OCI-LY1 (cell line): Measurements from ENCODE around the gene DACH1.

Experiments
- H2AFZ ChIP-seq: fragments of 200-600 bp; sonication (generic), shearing (Covaris generic); 2 replicates; pipeline ENCODE4 v1.6.0; 2014; ENCODE audit warnings: antibody characterized with exemption, mild to moderate bottlenecking, low read length
- H3F3A ChIP-seq: fragments of 200-600 bp; sonication (generic), shearing (Covaris generic); 2 replicates; pipeline ENCODE4 v1.6.0; 2014; ENCODE audit warnings: mild to moderate bottlenecking, antibody characterized with exemption, low read length, moderate library complexity; ENCODE audit not compliant: insufficient read depth
- H3K27ac ChIP-seq: fragments of 200-600 bp; sonication (generic); 2 replicates; pipeline ENCODE4 v1.5.1; 2014; ENCODE audit warnings: low read length, mixed run types, mild to moderate bottlenecking, low read depth; ENCODE audit not compliant: poor library complexity, severe bottlenecking
- H3K27me3 ChIP-seq: fragments of 200-600 bp; sonication (generic); 2 replicates; pipeline ENCODE4 v1.6.0; 2014; ENCODE audit warnings: antibody characterized with exemption, mild to moderate bottlenecking, low read length, moderate library complexity; ENCODE audit not compliant: insufficient read depth
- H3K36me3 ChIP-seq: fragments of 200-600 bp; sonication (generic); 2 replicates; pipeline ENCODE4 v1.6.1; 2014; ENCODE audit warnings: mild to moderate bottlenecking, antibody characterized with exemption, low read length, moderate library complexity, mixed read lengths; ENCODE audit not compliant: insufficient read depth
- H3K4me1 ChIP-seq: fragments of 200-600 bp; sonication (generic); 2 replicates; pipeline ENCODE4 v1.5.1; 2014; ENCODE audit warnings: mild to moderate bottlenecking, low read length, moderate library complexity; ENCODE audit not compliant: insufficient read depth, severe bottlenecking
- H3K4me2 ChIP-seq: fragments of 200-600 bp; sonication (generic), shearing (Covaris generic); 2 replicates; pipeline ENCODE4 v1.6.1; 2014; ENCODE audit warnings: low read length
- H3K4me3 ChIP-seq: fragments of 200-600 bp; sonication (generic); 2 replicates; pipeline ENCODE4 v1.5.1; 2014; ENCODE audit warnings: low read length, low read depth, mild to moderate bottlenecking, mixed read lengths; ENCODE audit not compliant: poor library complexity, severe bottlenecking
- H3K79me2 ChIP-seq: fragments of 200-600 bp; shearing (Covaris generic); 2 replicates; pipeline ENCODE4 v1.6.1; 2016; ENCODE audit warnings: mixed run types, low read length, mixed read lengths; ENCODE audit not compliant: insufficient read depth
- H3K9ac ChIP-seq: fragments of 200-600 bp; sonication (generic), shearing (Covaris generic); 2 replicates; pipeline ENCODE4 v1.6.1; 2014; ENCODE audit warnings: mild to moderate bottlenecking, low read length, mixed read lengths
- H3K9me2 ChIP-seq: fragments of 200-600 bp; sonication (generic), shearing (Covaris generic); 2 replicates; pipeline ENCODE4 v1.6.1; 2014; ENCODE audit warnings: low read depth, mild to moderate bottlenecking, low read length, mixed read lengths
- H3K9me3 ChIP-seq: fragments of 200-600 bp; shearing (Covaris generic); 2 replicates; pipeline ENCODE4 v1.6.1; 2014; ENCODE audit warnings: low read length, mixed read lengths
- H4K20me1 ChIP-seq: fragments of 200-600 bp; sonication (generic), shearing (Covaris generic); 2 replicates; pipeline ENCODE4 v1.6.0; 2016; ENCODE audit warnings: mild to moderate bottlenecking, low read length; ENCODE audit not compliant: insufficient read depth
- CTCF ChIP-seq: fragments of 200-600 bp; sonication (generic), shearing (Covaris generic); IDR thresholded peaks from 2 replicates; pipeline ENCODE4 v1.5.1; 2017; ENCODE audit warnings: mild to moderate bottlenecking, antibody characterized with exemption, low read length, moderate library complexity, mixed read lengths
- EZH2 ChIP-seq: fragments of 200-600 bp; sonication (generic), shearing (Covaris generic); IDR thresholded peaks from 2 replicates; pipeline ENCODE4 v1.8.0; 2017; ENCODE audit warnings: borderline replicate concordance, mixed run types, mild to moderate bottlenecking, antibody characterized with exemption, low read length, moderate library complexity, mixed read lengths

Gene DACH1

GRCh38 chr13:71820699-71821098, 46.3 kb downstream of the DACH1 start:
- no peaks in the 10 kb centered on the region for H3K27me3 ChIP-seq
- H3K9me2 ChIP-seq: no peaks in the 10 kb centered on the region
- H3K79me2 ChIP-seq: no peaks in the 10 kb centered on the region
- H3K9ac ChIP-seq: no peak overlapping the region
- no peaks in the 10 kb centered on the region for H3K9me3 ChIP-seq
- H4K20me1 ChIP-seq: no peaks in the 10 kb centered on the region
- H3K4me1 ChIP-seq: no peaks in the 10 kb centered on the region
- no peak overlapping the region for H3K27ac ChIP-seq
- H2AFZ ChIP-seq: no peak overlapping the region
- no peak overlapping the region for H3K4me3 ChIP-seq
- no peak overlapping the region for H3K4me2 ChIP-seq
- no peaks in the 10 kb centered on the region for H3F3A ChIP-seq
- no peaks in the 10 kb centered on the region for H3K36me3 ChIP-seq
- TF ChIP-seq CTCF (no peak), EZH2 (no peak)

GRCh38 chr13:71817335-71817734, 49.7 kb downstream of the DACH1 start:
- TF ChIP-seq CTCF: no peak
- no peak for TF ChIP-seq EZH2
- no peaks in the 10 kb centered on the region for H4K20me1 ChIP-seq
- H2AFZ ChIP-seq: no peak overlapping the region
- no peak overlapping the region for H3K27ac ChIP-seq
- H3K9ac ChIP-seq: no peak overlapping the region
- no peaks in the 10 kb centered on the region for H3K27me3 ChIP-seq
- H3K4me3 ChIP-seq: no peak overlapping the region
- H3K79me2 ChIP-seq: no peaks in the 10 kb centered on the region
- no peaks in the 10 kb centered on the region for H3K36me3 ChIP-seq
- H3K4me2 ChIP-seq: no peak overlapping the region
- no peaks in the 10 kb centered on the region for H3K4me1 ChIP-seq
- H3K9me2 ChIP-seq: no peaks in the 10 kb centered on the region
- H3K9me3 ChIP-seq: no peaks in the 10 kb centered on the region
- no peaks in the 10 kb centered on the region for H3F3A ChIP-seq

GRCh38 chr13:71814806-71815360, 52.1 kb downstream of the DACH1 start:
- Histone ChIP-seq H4K20me1 (no peaks in the 10 kb centered on the region), H3F3A (no peaks in the 10 kb centered on the region), H3K4me1 (no peaks in the 10 kb centered on the region), H3K27me3 (no peaks in the 10 kb centered on the region), H3K79me2 (no peaks in the 10 kb centered on the region), H3K9ac (no peak overlapping the region), H3K4me3 (no peak overlapping the region), H3K4me2 (no peak overlapping the region), H3K9me3 (no peaks in the 10 kb centered on the region), H3K9me2 (no peaks in the 10 kb centered on the region), H3K36me3 (no peaks in the 10 kb centered on the region), H3K27ac (no peak overlapping the region), H2AFZ (no peak overlapping the region)
- TF ChIP-seq CTCF (no peak), EZH2 (no peak)
